Endothelial cell of umbilical vein (primary cell): ENCODE results near the gene GSN.

ENCODE experiments used
- CTCF ChIP-seq, 2 donors: IDR thresholded peaks; 1 replicate in 1 of 2; 2 replicates in 1 of 2; pipeline ENCODE4 v1.5.1; 2011; ENCODE audit warnings: low read length in 2 of 2, mild to moderate bottlenecking in 2 of 2, moderate library complexity in 2 of 2, control low read depth in 1 of 2, inconsistent platforms in 1 of 2, low read depth in 1 of 2; ENCODE audit not compliant: insufficient read depth in 1 of 2; ENCODE audit errors: extremely low read depth in 1 of 2
- EZH2 ChIP-seq: IDR thresholded peaks from 2 replicates; pipeline ENCODE4 v1.6.1; 2012; ENCODE audit warnings: borderline replicate concordance, low read depth, mild to moderate bottlenecking, moderate library complexity, low read length, inconsistent platforms; ENCODE audit not compliant: severe bottlenecking
- MAX ChIP-seq: IDR thresholded peaks from 2 replicates; pipeline ENCODE4 v1.6.1; 2011; ENCODE audit not compliant: insufficient read depth, insufficient read length
- POLR2A ChIP-seq: IDR thresholded peaks from 2 replicates; pipeline ENCODE4 v1.6.1; 2012; ENCODE audit warnings: low read depth, mild to moderate bottlenecking, control low read depth, low read length
- POLR2AphosphoS5 ChIP-seq: IDR thresholded peaks from 2 replicates; pipeline ENCODE4 v1.6.1; 2012; ENCODE audit warnings: low read depth, mild to moderate bottlenecking, control low read depth, low read length, moderate library complexity; ENCODE audit not compliant: insufficient read depth

- TF ChIP-seq CTCF (IDR thresholded peaks at IDR 0.05; ENCODE audit: extremely low read depth in 1 of 2, insufficient read depth in 1 of 2, low read depth in 1 of 2, low read length in 2 of 2) (no peak), POLR2A (no peak), MAX (no peak), EZH2 (no peak), POLR2AphosphoS5 (no peak)
These were observed 48.4 kb upstream of the GSN start for GRCh38 chr9:121219530-121219929.
